ENCODE measurements around the gene C20orf173. TPM values are rescaled to one million over a fixed set of nuclear protein-coding genes. Genes with fewer than 3 reads are reported as not detected.
A peak's percentile ranks its signal among the peaks of the same experiment; 100 is the strongest.
"Not testable (repeated sequence)": the region's sequence is repeated elsewhere in the genome, so short reads cannot be mapped to it uniquely, and the experiment has no call there.

Gene C20orf173
- total and polyA plus RNA-seq, 7 donors: not detected

DNA sequence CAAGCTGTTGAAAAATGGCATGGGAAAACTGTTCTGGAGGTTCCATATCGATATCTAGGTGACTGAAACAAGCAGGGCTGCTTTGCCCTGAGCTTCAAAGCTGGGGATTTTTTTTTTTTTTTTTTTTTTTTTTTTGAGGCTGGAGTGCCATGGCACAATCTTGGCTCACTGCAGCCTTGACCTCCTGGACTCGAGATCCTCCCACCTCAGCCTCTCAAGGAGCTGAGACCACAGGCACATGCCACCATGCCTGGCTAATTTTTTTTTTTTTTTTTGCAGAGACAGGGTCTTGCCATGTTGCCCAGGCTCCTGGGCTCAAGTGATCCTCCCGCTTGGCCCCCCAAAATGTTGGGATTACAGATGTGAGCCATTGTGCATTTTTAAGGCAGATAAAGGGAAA, 23.5 kb upstream of the C20orf173 start:
- Histone ChIP-seq H3K27ac (no peak overlapping the region), H3K4me3 (no peak overlapping the region), H3K9me3 (no peaks in the 10 kb centered on the region), H3K27me3 (ENCODE audit: insufficient read depth in 3 of 3, low read length in 2 of 3) (no peaks in the 10 kb centered on the region), H3K4me1 (no peaks in the 10 kb centered on the region), H3K36me3 (ENCODE audit: insufficient read depth in 1 of 2, low read depth in 1 of 2) (peaks cover 11 to 96% of the 10 kb centered on the region in 2 donors)
- 88 to 96% (median 91%) methylated on average over 3 of the region's 3 CpGs for WGBS, 3 donors
- intact Hi-C loops (cut with DNase I): no loop called here
- ATAC-seq (no peak), DNase-seq (peak in 1 of 2 donors; percentile 4)
- TF ChIP-seq, protein P1, sequence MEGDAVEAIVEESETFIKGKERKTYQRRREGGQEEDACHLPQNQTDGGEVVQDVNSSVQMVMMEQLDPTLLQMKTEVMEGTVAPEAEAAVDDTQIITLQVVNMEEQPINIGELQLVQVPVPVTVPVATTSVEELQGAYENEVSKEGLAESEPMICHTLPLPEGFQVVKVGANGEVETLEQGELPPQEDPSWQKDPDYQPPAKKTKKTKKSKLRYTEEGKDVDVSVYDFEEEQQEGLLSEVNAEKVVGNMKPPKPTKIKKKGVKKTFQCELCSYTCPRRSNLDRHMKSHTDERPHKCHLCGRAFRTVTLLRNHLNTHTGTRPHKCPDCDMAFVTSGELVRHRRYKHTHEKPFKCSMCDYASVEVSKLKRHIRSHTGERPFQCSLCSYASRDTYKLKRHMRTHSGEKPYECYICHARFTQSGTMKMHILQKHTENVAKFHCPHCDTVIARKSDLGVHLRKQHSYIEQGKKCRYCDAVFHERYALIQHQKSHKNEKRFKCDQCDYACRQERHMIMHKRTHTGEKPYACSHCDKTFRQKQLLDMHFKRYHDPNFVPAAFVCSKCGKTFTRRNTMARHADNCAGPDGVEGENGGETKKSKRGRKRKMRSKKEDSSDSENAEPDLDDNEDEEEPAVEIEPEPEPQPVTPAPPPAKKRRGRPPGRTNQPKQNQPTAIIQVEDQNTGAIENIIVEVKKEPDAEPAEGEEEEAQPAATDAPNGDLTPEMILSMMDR (IDR thresholded peaks at IDR 0.05): no peak

DNA sequence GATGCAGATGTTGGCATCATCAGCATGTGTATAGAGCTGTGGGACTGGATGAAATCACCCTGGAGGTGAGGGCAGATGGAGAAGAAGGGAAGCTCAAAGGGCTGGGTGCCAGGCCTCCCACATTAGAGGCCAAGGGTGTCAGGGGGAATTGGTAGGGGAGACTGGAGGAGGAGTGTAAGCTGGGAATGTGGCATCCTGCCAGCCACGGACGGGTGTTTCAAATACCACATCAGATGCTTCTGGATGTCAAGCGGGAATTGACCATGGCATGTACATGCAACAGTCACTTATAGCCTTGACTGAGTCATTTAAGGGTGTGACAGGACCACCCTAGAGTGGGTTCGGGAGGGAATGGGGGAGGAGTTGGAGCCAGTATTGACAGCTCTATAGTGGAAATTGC, 22.1 kb upstream of the C20orf173 start:
- H3K27ac ChIP-seq: no peak overlapping the region
- no peaks in the 10 kb centered on the region for H3K27me3 ChIP-seq (ENCODE audit: insufficient read depth in 3 of 3, low read length in 2 of 3)
- TF ChIP-seq, protein P1 (IDR thresholded peaks at IDR 0.05): no peak
- DNase-seq (peak in 1 of 2 donors; percentile 45), ATAC-seq (no peak)
- 52 to 60% (median 57%) methylated on average over 4 of the region's 4 CpGs for WGBS, 3 donors
- no peak overlapping the region for H3K4me3 ChIP-seq
- H3K4me1 ChIP-seq: no peaks in the 10 kb centered on the region
- H3K36me3 ChIP-seq (ENCODE audit: insufficient read depth in 1 of 2, low read depth in 1 of 2): peaks cover 11 to 96% of the 10 kb centered on the region in 2 donors
- intact Hi-C loops (cut with DNase I): no loop called here
- H3K9me3 ChIP-seq: no peaks in the 10 kb centered on the region

DNA sequence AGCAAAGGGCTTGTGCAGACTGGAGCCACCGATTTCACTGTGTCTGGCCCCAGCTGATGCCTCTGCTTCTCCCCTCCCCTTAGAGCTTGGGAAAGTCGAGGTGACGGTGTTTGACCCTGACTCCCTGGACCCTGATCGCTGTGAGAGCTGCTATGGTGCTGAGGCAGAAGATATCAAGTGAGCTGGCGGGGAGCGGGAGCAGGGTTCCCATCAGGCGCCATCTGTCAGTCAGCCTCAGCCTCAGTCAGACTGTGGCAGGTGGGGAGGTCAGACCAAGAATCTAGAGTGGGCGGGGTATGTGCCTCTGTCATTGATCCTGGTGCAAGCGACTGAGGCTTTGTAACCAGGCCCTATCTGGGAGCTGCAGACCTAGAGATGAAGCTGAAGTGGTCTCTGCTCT, 17.9 kb upstream of the C20orf173 start:
- intact Hi-C loops (cut with DNase I): no loop called here

DNA sequence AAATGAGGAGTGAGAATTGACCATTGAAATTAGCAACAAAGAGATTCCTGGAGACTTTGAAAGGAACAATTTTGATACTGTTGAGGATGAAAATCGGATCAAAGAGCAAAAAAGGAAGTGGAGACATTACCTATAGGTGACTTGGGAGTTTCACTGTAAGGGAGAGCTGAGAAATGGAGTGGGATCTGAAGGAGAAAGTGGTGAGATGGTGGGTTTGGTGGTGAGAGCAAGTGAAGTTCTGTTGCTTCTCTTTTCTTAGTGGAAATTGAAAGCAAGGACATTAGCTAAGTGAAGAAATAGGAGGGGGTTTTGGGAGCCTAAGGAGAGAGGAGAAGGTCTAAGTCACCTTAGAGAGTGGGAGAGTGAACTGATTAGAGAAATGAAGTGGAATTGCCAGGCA, 16.7 kb upstream of the C20orf173 start:
- WGBS, 3 donors: 89 to 97% (median 92%) methylated on average over 1 of the region's 1 CpG
- TF ChIP-seq, protein P1 (IDR thresholded peaks at IDR 0.05): no peak
- H3K4me3 ChIP-seq: no peak overlapping the region
- H3K27ac ChIP-seq: no peak overlapping the region
- no peaks in the 10 kb centered on the region for H3K9me3 ChIP-seq
- intact Hi-C loops (cut with DNase I): no loop called here
- DNase-seq (no peak), ATAC-seq (no peak)
- peaks cover 10% of the 10 kb centered on the region for H3K4me1 ChIP-seq
- peaks cover 7 to 77% of the 10 kb centered on the region in 2 donors for H3K36me3 ChIP-seq (ENCODE audit: insufficient read depth in 1 of 2, low read depth in 1 of 2)
- H3K27me3 ChIP-seq (ENCODE audit: insufficient read depth in 3 of 3, low read length in 2 of 3): no peaks in the 10 kb centered on the region

More for the DNA sequence above, 17.9 kb upstream of the C20orf173 start:
- peak in 1 of 2 donors; percentile 6 for DNase-seq
- 81 to 85% (median 81%) methylated on average over 9 of the region's 9 CpGs for WGBS, 3 donors
- peaks cover 9 to 89% of the 10 kb centered on the region in 2 donors for H3K36me3 ChIP-seq (ENCODE audit: insufficient read depth in 1 of 2, low read depth in 1 of 2)
- no peak overlapping the region for H3K4me3 ChIP-seq
- peaks cover 5% of the 10 kb centered on the region for H3K4me1 ChIP-seq
- no peaks in the 10 kb centered on the region for H3K27me3 ChIP-seq (ENCODE audit: insufficient read depth in 3 of 3, low read length in 2 of 3)
- no peaks in the 10 kb centered on the region for H3K9me3 ChIP-seq
- H3K27ac ChIP-seq: no peak overlapping the region
- TF ChIP-seq, protein P1 (IDR thresholded peaks at IDR 0.05): no peak
- ATAC-seq: no peak

DNA sequence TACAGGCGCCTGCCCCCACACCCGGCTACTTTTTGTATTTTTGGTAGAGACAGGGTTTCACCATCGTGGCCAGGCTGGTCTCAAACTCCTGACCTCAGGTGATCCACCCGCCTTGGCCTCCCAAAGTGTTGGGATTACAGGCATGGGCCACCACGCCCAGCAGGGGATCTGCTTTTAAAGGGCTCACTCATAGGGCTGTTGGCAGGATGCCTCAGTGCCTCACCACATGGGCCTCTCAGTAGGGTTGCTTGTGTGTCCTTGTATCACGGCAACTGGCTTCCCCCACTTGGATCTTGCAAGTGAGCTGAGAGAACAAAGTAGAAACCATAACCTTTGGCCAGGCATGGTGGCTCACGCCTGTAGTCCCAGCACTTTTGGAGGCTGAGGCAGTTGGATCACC, 15.5 kb upstream of the C20orf173 start:
- H3K4me1 ChIP-seq: peaks cover 10% of the 10 kb centered on the region
- DNase-seq: peak in 1 of 2 donors; percentile 25
- H3K4me3 ChIP-seq; H3K27ac ChIP-seq; H3K27me3 ChIP-seq (ENCODE audit: insufficient read depth in 3 of 3, low read length in 2 of 3); intact Hi-C loops (cut with DNase I); ATAC-seq; H3K9me3 ChIP-seq: not testable (repeated sequence)
- H3K36me3 ChIP-seq (ENCODE audit: insufficient read depth in 1 of 2, low read depth in 1 of 2): peaks cover 6 to 65% of the 10 kb centered on the region in 2 donors
- 92 to 100% (median 95%) methylated on average over 7 of the region's 7 CpGs for WGBS, 3 donors

Measured in psoas muscle (tissue), 8 donors.